Stimulated activated CD4-positive, alpha-beta T cell treated with anti-CD3 and anti-CD28 coated beads, Interleukin-1b, Interleukin-23, amount 100 ng/mL, for 4 hours (primary cell): ENCODE data around the gene CALY.
"Not testable (repeated sequence)": the region's sequence is repeated elsewhere in the genome, so short reads cannot be mapped to it uniquely, and the experiment has no call there.

ENCODE experiments used
- DNase-seq, 2 donors: peaks; one replicate each; pipeline ENCODE4 v3.0.0-alpha.2; 2020; ENCODE audit warnings: low read depth in 2 of 2

The CALY gene, protein sequence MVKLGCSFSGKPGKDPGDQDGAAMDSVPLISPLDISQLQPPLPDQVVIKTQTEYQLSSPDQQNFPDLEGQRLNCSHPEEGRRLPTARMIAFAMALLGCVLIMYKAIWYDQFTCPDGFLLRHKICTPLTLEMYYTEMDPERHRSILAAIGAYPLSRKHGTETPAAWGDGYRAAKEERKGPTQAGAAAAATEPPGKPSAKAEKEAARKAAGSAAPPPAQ

DNA sequence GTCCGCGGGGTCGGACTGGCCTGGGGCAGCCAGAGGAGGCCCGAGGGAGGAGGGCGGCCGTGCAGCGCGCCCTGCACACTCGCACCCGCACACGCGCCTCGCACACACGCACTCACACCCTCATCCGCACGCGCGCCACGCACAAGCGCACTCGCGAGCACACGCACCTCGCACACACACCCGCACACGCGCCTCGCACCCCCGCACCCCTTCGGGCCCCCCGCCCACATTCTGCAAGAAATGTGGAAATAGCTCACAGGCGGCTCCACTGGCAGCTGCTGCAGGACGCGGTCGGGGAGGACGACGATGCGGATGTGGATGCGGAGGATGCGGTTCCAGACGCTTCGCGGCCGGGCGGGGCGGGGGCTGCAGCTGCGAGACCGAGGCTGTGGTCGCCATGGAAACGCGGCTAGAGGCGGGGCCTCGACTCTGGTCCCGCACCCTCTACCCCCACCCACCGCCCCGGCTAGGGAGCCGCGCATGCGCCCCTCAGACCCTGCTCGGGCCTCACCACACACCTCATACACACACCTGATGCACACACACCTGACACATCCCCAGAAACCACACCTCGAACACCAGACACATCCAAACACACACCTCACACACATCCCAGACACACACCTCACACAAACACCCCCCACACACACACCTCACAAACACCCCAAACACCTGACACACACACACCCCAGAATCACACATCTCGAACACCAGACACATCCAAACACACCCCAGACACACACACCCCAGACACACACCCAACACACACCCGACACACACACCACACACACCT, at the start of gene CALY:
CALY (minus strand) TSS at position 320 of the 793 bp plus-strand sequence. CDS start 7,907 bp downstream, outside the sequence.
- DNase-seq: peak; percentile 54 to 70

DNA sequence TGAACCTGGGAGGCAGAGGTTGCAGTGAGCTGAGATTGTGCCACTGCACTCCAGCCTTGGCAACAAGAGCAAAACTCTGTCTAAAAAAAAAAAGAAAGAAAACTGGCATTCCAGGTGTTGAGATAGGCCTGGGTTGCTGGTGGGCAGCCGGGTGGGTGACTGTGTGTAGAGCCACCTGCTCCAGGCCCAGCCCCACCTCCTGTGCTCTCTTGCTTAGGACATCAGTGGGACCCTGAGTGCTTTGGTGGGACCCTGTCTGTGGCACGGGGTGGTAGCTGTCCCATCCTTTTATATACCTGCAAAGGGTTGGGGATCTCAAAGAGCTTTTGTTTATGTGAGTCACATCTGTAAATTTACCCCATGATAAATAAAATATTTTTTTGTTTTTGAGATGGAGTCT, 48.5 kb upstream of the CALY start:
- DNase-seq: no peak

DNA sequence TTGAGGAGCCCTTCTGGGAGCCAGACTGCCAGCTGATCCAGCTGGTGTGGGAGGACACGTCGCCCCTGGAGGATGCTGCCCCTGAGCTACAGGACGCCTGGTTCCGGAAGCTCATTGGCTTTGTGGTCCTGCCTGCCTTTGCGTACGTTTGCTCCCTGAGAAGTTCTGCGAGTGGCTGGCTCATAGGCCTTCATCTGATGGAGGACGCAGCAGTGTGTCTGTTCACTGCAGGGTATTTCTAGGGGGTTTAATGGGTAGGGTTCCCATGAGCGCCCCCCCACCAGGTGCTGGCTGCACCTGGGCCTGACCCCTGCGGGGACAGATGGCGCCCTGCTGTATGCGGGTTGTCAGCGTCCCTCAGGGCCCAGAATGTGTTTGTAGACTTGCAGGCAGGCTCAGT, 47.4 kb upstream of the CALY start:
- DNase-seq: no peak

DNA sequence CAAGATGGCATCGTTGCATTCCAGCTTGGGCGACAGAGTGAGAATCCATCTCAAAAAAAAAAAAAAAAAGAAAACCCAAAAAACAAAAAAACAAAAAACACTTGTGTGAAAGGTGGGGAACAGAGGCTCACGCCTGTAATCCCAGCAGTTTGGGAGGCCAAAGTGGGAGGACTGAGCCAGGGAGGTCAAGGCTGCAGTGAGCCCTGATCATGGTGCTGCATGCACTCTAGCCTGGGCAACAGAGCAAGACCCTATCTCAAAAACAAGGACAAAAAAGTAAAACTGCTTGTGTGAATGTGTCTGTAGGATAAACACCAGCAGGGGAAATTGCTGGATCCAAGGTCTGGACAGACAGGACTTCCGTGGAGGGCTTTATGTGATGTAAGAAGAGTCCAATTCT, 46.9 kb upstream of the CALY start:
- DNase-seq: no peak

DNA sequence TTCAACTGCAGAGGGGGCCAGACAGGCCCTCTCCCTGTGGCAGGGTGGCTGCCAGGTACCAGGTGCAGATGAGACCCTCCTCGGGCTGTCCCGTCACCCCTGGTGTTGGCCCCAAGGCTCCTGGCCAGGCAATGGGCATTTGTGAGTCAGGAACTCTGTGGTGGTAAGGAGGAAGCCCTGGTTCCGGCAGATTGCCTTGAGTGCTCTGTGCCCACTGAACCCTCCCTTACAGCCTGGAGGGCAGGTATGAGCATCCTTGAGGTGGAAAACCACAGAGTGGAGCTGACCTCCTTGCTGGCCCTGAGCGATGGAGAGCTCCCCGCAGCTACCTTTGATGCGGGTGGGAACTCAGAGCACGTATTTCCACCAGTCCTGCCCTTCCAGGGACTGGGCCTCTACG, 44.3 kb upstream of the CALY start:
- DNase-seq: no peak

DNA sequence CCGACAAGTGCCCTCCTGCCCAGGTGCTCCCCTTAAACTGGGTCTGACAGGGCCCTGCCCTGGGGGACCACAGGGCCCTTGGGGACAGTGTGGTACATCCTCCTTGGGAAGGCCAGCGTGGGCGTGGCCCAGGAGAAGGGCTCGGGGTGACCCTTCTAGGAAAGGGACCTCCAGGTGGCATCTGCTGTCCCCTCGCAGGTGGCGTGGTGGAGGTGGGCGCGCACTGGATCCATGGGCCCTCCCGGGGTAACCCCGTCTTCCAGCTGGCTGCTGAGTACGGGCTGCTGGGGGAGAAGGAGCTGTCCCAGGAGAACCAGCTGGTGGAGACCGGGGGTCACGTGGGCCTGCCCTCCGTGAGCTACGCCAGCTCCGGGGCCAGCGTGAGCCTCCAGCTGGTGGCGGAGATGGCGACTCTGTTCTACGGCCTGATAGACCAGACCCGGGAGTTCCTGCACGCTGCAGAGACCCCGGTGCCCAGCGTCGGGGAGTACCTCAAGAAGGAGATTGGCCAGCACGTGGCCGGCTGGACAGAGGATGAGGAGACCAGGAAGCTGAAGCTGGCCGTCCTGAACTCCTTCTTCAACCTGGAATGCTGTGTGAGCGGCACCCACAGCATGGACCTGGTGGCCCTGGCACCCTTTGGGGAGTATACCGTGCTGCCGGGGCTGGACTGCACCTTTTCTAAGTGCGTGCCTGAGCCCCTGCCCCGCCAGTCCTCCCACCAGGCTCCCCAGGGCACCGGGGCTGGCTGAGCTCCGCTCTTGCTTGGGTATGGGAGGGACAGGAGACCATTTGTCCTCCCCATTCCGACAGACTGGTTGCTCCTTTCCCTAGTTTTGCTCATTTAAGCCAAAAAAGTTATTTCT, 43.3 kb upstream of the CALY start:
- no peak for DNase-seq

DNA sequence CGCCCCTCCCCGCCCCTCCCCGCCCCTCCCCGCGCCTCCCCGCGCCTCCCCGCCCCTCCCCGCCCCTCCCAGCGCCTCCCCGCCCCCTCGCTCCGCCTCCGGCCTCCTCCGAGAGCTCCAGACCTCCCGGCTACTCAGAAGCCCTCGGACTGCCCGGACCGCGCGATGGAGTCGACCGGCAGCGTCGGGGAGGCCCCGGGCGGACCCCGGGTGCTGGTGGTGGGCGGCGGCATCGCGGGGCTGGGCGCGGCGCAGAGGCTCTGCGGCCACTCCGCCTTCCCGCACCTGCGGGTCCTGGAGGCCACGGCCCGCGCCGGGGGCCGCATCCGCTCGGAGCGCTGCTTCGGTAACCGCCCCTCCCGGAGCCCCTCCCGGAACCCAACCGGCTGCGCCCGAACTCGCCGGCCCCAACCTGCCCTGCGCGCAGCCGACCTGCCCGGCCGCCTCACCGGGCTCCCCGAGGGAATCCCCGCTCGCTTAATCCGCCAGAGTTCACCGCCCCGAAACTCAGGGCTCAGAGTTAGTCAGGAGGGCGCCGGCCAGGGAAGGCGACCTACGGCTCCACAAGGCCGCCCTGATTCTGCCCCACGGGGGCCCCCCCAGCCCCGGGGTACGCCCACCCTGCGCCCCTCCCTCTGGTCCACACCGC, 42.6 kb upstream of the CALY start, which contains the start of gene PAOX:
PAOX (plus strand) TSS at position 111 of the 649 bp plus-strand sequence; CDS start at position 166, 55 bp downstream.
- peak in 1 of 2 donors; percentile 64 for DNase-seq

DNA sequence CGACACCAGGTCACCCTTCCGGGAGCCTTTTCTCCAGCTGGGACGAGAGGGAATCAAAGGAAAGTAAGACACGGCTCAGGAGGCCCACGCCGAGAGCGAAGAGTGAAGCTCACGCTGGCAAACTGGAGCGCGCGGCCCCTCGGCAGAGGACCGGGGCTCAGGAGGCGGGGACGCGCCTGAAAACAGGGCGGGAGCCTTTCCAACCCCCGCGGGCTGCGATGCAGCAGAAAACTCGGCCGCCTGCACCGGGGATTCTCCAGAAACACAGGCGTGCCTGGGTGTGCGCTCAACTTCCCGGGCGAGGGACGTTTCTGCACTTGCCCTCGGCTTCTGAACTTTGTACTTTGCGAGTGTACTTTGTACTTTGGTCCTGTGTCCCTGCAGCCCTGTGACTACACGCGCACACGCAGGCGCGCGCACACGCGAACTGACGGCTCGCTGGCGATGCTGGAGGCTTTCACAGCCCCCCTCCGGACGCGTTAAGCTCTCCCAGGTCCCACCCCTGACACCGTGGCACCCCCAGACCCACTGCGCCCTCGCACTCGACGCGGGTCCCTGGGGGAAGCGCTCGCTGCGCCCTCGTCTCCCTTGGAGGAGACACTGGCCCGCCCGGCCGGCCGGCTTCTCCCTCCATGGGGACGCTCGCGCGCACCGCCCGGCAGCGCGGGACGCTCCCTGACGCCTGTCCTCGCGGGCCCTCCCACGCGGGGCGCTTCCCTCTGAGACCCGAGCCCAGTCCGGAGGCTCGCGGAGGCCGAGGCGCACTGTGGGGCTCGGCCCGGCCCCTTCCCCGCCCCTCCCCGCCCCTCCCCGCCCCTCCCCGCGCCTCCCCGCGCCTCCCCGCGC, 41.8 kb upstream of the CALY start:
- DNase-seq: peak; percentile 37 to 46

DNA sequence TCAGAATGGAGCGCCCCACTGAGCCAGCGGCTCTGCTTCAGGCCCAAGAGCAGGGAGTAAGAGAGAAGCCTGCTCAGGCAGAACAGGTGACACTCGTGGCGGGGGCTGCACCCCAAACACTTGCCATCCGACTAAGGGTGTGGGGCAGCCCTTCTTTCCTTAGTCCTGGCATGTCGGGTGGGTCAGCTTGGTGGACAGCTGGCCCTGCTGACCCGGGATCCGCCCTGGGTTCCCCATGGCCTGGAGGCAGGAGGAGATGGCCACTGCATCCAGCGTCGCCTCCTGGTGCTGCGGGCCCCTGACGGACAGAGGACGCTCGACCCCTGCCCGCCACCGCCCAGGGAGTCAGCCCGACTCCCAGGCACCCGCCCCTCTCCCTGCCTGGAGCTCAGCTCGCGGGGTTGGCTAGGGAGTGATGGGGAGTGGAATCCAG, 41.1 kb upstream of the CALY start:
- no peak for DNase-seq

DNA sequence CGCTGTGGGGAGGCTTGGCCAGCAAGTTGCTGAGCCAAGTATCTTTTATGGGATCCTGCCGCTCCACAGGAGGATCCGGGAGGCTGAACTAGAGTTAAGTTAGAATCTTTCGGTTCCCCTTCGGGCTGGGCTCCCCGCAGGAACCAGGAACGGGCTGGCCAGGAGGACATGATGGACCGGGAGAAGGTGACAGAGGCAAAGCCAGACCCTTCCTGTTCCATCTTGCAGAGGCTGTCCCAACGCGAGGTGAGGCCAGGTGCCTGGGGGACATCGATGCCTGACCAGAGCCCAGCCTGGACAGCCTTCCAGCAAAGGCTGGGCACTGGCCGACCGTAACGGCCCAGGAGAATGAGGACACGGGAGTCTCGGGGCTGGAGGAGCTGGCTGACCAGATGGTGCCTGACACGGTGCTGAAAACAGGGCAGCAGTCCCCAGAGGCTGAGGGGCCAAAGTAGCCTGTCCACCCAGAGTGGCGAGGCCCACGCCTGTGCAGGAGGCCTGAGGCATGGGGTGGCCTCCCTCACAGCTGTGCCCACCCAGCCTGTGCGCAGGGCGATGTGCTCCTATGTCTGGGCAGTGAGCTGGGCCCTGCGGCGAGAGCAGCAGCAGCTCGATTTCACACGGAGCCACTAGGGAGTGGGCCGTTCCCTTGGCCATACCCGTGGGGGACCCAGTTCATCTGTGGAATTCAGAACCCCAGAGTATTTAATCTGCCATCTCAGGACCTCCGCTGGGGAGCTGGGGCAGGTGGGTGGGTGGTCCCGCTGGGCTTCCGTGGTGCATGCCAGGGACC, 40.5 kb upstream of the CALY start:
- DNase-seq: no peak

DNA sequence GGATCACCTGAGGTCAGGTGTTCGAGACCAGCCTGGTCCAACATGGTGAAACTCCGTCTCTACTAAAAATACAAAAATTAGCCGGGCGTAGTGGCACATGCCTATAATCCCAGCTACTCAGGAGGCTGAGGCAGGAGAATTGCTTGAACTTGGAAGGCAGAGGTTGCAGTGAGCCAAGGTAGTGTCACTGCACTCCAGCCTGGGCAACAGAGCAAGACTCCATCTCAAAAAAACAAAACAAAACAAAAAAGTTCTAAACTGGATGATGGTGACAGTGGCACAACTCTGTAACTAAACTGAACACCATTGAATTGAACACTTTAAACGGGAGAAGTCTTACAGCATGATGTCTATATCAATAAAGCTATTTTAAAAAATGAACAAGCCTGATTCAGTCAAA, 39.5 kb upstream of the CALY start:
- DNase-seq: not testable (repeated sequence)

DNA sequence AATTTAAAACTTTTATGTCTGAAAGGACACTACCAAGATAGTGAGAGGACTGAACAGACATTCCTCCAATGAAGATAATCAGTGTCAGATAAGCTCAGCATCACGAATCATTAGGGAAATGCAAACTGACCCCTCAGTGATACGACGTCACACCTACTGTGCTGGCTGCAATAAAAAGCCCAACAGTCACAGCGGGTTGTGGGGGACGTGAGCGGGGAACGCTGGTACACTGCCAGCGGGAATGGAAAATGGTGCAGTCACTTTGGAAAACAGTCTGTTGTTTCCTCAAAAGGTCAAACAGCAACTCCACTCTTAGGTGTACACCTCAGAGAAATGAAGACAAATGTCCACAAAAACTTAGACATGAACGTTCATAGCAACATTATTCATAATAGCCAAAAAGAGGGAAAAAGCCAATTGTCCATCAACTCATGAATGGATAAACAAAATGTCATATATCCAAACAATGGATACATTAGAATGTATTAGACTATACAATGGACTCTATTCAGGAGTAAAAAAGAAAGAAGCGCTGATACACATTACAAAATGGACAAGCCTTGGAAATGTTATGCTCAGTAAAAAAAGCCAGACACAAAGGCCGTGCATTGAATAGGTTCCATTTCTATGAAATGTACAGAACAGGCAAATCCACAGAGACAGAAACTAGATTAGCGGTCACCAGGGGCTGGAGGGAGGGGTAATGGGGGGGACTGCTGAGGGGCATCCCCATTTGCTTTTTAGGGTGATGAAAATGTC, 38.8 kb upstream of the CALY start:
- DNase-seq: no peak

DNA sequence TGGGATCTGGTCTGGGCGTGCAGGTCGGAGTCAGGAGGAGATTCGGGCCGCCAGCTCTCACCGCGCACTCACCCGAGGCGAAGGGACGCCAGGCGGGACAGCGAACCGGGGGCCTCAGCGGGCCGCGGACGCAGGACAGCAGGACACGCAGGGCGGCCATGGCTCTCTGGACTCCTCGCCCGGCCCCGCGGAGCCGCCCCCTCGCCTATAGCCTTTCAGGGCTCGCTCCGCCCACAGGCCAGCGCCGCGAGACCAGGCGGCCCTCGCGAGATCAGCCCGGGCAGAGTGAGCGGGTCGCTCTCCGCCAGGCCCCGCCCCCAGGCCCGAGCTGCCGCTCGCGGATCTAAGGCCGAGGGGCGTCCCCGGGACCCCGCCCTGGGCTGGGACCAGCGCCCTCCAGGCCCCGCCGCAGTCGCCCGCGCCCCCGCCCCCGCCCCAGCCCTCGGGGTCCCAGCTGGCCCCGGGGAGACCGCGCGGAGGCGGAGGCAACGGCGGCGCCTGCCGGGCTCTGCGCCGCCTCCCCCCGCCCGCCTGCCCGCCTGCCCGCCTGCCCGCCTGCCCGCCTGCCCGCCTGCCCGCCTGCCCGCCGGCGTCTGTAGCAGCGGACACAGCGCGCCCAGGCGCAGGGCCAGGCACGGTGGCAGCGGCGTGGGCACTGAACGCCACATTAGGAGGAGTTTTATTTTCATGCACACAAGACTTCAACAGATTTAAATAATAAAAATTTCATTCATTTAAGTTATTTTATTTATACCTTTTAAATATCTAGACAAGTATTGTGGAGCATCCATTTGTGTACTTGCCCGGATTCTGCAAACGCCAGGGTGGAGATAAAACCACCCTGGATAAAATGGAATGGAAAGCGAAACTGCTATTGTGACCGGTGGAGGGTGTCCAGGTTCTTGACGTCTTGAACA, 36.7 kb upstream of the CALY start, which contains the start of gene ECHS1:
ECHS1 (minus strand) TSS at position 181 of the 917 bp plus-strand sequence; CDS start at position 160, 21 bp downstream.
- peak; percentile 85 to 95 for DNase-seq

DNA sequence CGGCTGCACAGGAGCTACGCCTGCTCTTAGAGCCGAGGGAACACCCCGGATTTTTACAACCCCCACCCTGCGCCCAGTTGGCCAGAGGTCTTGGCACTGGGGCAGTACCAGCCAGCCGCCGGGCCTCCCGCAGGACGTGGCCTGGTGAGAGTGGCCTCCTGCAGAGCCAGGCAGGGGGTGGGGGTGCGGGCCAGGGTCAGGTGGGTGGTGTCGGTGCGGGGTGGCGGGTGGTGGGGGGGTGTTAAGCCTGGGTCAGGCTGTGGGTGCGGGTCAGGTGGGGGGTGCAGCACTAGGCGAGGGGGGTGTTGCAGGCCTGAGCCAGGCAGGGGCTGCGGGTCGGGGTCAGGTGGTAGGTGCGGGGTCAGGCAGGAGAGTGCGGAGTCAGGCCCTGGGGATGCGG, 35.8 kb upstream of the CALY start:
- DNase-seq: no peak

DNA sequence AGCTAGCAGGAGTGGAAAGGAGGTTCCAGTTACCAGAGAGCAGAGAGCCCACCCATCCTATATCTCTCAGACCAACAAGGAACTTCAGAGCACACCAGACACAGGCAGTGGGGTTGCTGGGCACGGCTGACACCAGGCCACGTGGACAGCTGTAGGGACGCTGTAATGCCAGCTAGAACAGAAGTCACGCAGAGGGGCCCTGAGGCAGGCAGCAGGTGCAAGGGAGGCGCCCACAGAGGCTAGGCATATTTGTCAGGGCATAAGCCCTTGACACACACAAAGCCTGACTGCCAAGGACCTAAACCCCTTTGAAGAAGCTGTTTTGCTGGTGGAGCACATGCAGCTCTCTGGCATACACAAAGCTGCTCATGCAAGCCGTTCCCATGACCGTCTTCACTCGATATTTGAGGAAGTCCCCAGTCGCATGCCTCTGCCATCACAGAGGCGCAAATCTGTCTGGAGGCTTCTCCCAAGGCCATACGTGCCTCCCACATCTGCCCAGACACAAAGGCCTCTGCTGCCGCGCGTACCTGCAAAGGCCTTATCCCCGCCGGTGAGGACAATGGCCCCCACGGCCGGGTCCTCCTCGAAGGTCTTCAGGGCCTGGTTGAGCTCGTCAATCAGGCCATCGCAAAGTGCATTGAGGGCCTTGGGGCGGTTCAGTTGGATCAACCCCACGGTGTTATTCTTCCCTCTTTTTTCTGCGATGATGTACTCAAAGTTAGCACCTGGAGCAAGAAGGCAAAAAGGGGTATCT, 33.5 kb upstream of the CALY start:
- no peak for DNase-seq

DNA sequence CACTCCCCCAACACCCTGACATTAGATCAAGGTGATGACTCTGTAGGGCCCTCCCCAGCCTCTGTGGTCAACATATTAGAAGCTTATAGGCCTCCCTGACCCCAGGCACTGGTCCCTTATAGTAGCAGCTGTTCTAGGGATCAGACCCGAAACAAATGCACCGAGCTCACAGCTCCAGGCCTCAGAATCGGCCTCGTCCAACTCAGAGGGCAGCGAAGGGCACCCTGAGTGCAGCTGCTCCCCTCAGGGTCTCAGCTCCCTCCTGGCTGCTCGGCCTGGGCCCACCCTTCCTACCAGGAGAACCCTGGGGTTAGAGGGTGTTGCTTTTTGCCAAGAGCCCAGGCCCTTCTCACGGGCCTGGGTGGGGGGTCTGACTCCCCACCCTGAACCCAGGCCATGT, 31.5 kb upstream of the CALY start:
- DNase-seq: no peak

DNA sequence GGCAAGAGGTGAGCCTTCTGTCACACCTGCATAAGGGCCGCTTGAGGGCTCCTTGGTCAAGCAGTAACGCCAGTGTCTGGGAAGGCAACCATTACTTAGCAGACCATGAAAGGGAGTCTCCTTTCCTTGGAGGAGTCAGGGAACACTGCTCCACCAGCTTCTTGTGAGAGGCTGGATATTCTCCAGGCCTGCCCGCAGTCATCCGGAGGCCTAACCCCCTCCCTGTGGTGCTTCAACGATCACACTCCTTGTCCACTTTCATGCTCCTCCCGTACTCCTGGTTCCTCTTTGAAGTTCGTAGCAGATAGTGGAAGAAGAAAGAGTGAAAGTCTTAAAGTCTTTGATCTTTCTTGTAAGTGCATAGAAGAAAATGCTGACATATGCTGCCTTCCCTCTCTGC, 30.8 kb upstream of the CALY start:
- not testable (repeated sequence) for DNase-seq
